ENCODE data around the gene NHERF1. TPM values are rescaled to one million over a fixed set of nuclear protein-coding genes. Genes with fewer than 3 reads are reported as not detected.
A peak's percentile ranks its signal among the peaks of the same experiment; 100 is the strongest.

The NHERF1 gene
- total and polyA plus RNA-seq, 2 of the 13 experiments (the other 11 are each of a cell fraction or from before 2014, with no cell fraction given), result 169 to 269 TPM

- TF ChIP-seq, protein P1, sequence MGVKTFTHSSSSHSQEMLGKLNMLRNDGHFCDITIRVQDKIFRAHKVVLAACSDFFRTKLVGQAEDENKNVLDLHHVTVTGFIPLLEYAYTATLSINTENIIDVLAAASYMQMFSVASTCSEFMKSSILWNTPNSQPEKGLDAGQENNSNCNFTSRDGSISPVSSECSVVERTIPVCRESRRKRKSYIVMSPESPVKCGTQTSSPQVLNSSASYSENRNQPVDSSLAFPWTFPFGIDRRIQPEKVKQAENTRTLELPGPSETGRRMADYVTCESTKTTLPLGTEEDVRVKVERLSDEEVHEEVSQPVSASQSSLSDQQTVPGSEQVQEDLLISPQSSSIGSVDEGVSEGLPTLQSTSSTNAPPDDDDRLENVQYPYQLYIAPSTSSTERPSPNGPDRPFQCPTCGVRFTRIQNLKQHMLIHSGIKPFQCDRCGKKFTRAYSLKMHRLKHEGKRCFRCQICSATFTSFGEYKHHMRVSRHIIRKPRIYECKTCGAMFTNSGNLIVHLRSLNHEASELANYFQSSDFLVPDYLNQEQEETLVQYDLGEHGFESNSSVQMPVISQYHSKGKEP (CRISPR knock-in tag; IDR thresholded peaks at IDR 0.05), result no peak
- TF ChIP-seq, protein P2, sequence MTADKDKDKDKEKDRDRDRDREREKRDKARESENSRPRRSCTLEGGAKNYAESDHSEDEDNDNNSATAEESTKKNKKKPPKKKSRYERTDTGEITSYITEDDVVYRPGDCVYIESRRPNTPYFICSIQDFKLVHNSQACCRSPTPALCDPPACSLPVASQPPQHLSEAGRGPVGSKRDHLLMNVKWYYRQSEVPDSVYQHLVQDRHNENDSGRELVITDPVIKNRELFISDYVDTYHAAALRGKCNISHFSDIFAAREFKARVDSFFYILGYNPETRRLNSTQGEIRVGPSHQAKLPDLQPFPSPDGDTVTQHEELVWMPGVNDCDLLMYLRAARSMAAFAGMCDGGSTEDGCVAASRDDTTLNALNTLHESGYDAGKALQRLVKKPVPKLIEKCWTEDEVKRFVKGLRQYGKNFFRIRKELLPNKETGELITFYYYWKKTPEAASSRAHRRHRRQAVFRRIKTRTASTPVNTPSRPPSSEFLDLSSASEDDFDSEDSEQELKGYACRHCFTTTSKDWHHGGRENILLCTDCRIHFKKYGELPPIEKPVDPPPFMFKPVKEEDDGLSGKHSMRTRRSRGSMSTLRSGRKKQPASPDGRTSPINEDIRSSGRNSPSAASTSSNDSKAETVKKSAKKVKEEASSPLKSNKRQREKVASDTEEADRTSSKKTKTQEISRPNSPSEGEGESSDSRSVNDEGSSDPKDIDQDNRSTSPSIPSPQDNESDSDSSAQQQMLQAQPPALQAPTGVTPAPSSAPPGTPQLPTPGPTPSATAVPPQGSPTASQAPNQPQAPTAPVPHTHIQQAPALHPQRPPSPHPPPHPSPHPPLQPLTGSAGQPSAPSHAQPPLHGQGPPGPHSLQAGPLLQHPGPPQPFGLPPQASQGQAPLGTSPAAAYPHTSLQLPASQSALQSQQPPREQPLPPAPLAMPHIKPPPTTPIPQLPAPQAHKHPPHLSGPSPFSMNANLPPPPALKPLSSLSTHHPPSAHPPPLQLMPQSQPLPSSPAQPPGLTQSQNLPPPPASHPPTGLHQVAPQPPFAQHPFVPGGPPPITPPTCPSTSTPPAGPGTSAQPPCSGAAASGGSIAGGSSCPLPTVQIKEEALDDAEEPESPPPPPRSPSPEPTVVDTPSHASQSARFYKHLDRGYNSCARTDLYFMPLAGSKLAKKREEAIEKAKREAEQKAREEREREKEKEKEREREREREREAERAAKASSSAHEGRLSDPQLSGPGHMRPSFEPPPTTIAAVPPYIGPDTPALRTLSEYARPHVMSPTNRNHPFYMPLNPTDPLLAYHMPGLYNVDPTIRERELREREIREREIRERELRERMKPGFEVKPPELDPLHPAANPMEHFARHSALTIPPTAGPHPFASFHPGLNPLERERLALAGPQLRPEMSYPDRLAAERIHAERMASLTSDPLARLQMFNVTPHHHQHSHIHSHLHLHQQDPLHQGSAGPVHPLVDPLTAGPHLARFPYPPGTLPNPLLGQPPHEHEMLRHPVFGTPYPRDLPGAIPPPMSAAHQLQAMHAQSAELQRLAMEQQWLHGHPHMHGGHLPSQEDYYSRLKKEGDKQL (CRISPR knock-in tag; IDR thresholded peaks at IDR 0.05; ENCODE audit: low read depth), result peak; percentile 62; the same call in 1 of the 2 replicates
- TF ChIP-seq, protein P3, sequence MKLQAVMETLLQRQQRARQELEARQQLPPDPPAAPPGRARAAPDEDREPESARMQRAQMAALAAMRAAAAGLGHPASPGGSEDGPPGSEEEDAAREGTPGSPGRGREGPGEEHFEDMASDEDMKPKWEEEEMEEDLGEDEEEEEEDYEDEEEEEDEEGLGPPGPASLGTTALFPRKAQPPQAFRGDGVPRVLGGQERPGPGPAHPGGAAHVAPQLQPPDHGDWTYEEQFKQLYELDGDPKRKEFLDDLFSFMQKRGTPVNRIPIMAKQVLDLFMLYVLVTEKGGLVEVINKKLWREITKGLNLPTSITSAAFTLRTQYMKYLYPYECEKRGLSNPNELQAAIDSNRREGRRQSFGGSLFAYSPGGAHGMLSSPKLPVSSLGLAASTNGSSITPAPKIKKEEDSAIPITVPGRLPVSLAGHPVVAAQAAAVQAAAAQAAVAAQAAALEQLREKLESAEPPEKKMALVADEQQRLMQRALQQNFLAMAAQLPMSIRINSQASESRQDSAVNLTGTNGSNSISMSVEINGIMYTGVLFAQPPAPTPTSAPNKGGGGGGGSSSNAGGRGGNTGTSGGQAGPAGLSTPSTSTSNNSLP (IDR thresholded peaks at IDR 0.05; ENCODE audit: low read depth, low read length), result no peak
- TF ChIP-seq PPARG (CRISPR knock-in tag; conservative IDR thresholded peaks at IDR 0.05) (no peak; the same call in 1 of the 2 replicates), GATAD2A (CRISPR knock-in tag; IDR thresholded peaks at IDR 0.05) (peak; percentile 57), ZNF121 (CRISPR knock-in tag; IDR thresholded peaks at IDR 0.05) (no peak), ZNF44 (CRISPR knock-in tag; IDR thresholded peaks at IDR 0.05) (no peak; the same call in 1 of the 2 replicates), FOXO4 (CRISPR knock-in tag; conservative IDR thresholded peaks at IDR 0.05) (no peak), MAF1 (CRISPR knock-in tag; IDR thresholded peaks at IDR 0.05; ENCODE audit: borderline replicate concordance) (no peak), ZNF75D (CRISPR knock-in tag; IDR thresholded peaks at IDR 0.05; ENCODE audit: borderline replicate concordance) (no peak), ZNF570 (CRISPR knock-in tag; IDR thresholded peaks at IDR 0.05; ENCODE audit: borderline replicate concordance) (0 out of 2 replicates have a peak, but pooled peaks have one; percentile 11), ZNF432 (CRISPR knock-in tag; IDR thresholded peaks at IDR 0.05; ENCODE audit: borderline replicate concordance) (no peak), NCOA2 (CRISPR knock-in tag; IDR thresholded peaks at IDR 0.05) (no peak)
- TF ChIP-seq, protein P4, sequence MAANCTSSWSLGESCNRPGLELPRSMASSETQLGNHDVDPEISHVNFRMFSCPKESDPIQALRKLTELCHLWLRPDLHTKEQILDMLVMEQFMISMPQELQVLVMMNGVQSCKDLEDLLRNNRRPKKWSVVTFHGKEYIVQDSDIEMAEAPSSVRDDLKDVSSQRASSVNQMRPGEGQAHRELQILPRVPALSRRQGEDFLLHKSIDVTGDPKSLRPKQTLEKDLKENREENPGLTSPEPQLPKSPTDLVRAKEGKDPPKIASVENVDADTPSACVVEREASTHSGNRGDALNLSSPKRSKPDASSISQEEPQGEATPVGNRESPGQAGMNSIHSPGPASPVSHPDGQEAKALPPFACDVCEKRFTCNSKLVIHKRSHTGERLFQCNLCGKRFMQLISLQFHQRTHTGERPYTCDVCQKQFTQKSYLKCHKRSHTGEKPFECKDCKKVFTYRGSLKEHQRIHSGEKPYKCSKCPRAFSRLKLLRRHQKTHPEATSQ (CRISPR knock-in tag; IDR thresholded peaks at IDR 0.05; ENCODE audit: borderline replicate concordance), result no peak
Measured at GRCh38 chr17:74776044-74776962, 27.9 kb downstream of the NHERF1 start, which contains the start of gene NAT9 (continued).
